Limb (tissue), 2 donors: ENCODE results near the gene USP31.
"Not testable (repeated sequence)": the region's sequence is repeated elsewhere in the genome, so short reads cannot be mapped to it uniquely, and the experiment has no call there.

Source experiments
- DNase-seq, 2 donors: peaks; one replicate each; pipeline ENCODE4 v3.0.0-alpha.2; 2016; ENCODE audit errors: extremely low spot score in 2 of 2

The USP31 gene

GRCh38 chr16:23101012-23101550 is 48.2 kb downstream of the USP31 start:
- DNase-seq, result no peak

DNA sequence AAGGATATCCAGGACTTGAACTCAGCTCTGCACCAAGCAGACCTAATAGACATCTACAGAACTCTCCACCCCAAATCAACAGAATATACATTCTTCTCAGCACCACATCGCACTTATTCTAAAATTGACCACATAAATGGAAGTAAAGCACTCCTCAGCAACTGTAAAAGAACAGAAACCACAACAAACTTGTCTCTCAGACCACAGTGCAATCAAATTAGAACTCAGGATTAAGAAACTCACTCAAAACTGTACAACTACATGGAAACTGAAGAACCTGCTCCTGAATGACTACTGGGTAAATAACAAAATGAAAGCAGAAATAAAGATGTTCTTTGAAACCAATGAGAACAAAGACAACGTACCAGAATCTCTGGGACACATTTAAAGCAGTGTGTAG is 52.8 kb downstream of the USP31 start:
- DNase-seq, result not testable (repeated sequence)

DNA sequence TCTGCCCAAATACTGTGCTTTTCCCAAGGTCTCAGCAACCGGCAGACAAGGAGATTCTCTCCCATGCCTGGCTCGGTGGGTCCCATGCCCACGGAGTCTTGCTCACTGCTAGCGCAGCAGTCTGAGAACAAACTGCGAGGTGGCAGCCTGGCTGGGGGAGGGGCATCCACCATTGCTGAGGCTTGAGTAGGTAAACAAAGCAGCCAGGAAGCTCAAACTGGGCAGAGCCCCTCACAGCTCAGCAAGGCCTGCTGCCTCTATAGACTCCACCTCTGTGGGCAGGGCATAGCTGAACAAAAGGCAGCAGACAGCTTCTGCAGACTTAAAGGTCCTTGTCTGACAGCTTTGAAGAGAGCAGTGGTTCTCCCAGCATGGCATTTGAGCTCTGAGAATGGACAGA is 55.1 kb downstream of the USP31 start:
- not testable (repeated sequence) for DNase-seq

DNA sequence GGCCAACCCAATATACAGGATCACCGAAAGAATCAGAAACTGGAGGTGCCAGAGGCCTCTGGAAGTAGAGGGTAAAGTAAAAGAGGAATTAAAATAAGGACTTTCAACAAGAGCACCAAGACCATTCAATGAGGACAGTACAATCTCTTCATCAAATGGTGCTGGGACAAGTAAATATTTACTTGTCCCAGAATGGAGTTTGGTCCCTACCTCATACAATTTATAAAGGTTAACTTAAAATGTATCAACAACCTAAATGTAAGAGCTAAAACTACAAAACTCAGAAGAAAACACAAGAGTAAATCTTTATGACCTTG is 56.5 kb downstream of the USP31 start:
- DNase-seq, result no peak

GRCh38 chr16:23092072-23092800 is 57.0 kb downstream of the USP31 start:
- DNase-seq, result no peak

DNA sequence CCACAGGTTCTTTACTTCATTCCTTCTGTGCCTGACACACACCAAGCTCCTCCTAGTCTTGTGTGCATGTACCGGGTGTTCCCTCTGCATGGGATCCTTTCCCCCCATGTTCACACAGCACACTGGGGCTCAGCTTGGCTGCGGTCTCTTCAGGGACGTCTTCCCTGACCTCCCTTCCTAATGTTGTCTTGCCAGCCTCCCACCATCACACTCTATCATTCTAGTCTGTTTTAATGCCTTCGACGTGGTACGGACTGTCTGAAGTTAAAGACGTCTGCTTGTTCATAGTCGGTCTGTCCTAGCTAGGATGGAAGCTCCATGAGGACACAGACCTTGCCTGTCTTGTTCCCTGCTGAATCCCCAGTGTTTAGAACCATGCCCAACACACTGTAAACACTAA is 60.1 kb downstream of the USP31 start:
- no peak for DNase-seq

- DNase-seq, result no peak
These were observed 61.2 kb downstream of the USP31 start for GRCh38 chr16:23088018-23088417.

GRCh38 chr16:23085949-23086348 is 63.3 kb downstream of the USP31 start:
- DNase-seq, result no peak

DNA sequence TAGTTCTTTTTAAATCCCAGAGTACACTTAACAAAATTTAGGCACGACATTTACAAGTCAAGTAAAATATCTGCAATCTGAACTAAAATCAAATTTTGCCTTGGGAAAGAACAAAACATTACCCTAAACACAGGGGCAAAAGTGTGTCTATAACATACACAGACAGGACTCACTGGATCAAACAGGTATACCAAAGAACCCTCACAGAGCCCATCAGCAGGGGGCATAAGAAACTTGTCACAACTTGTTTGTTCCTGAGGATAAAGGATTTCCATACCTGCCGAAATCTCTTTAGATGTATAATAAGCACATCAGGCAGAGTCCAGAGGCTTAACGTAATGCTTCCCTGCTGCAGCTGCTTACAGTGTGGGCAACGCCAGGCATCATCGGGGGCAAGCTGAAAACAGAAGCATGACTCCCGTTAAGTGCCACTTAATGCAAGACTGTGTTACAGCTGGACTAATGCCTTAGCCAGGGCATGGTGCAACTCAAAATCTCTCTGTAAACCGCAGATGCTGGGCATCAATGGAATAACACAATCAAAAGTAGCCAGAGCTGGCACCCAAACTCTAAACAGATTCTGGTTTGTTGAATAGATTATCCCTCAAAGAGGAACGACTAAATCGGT is 67.0 kb downstream of the USP31 start:
- DNase-seq, result no peak

GRCh38 chr16:23081675-23082119 is 67.6 kb downstream of the USP31 start:
- DNase-seq, result no peak

DNA sequence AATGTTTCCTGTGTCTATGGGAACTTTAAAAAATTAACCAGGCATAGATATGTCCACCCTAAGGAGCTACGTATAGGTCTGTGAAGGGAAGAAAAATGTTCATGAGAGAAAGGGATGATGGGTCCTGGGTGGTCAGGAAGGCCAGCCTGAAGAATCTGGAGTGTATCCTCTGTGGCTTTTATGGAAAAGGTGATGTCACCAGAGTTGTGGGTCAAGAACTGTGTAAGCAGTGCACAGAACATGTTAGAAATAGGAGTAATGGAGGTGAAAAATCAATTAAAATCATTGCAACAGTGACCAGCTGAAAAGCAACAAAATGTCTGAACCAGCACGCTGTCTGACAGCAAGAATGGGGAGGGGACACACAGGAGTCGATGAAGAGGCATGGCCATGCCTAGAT is 68.5 kb downstream of the USP31 start:
- DNase-seq, result no peak

GRCh38 chr16:23080329-23080728 is 68.9 kb downstream of the USP31 start:
- DNase-seq, result no peak

- DNase-seq, result no peak
These were observed 69.5 kb downstream of the USP31 start for GRCh38 chr16:23079675-23080301.

GRCh38 chr16:23074423-23074822 is 74.8 kb downstream of the USP31 start:
- no peak for DNase-seq

DNA sequence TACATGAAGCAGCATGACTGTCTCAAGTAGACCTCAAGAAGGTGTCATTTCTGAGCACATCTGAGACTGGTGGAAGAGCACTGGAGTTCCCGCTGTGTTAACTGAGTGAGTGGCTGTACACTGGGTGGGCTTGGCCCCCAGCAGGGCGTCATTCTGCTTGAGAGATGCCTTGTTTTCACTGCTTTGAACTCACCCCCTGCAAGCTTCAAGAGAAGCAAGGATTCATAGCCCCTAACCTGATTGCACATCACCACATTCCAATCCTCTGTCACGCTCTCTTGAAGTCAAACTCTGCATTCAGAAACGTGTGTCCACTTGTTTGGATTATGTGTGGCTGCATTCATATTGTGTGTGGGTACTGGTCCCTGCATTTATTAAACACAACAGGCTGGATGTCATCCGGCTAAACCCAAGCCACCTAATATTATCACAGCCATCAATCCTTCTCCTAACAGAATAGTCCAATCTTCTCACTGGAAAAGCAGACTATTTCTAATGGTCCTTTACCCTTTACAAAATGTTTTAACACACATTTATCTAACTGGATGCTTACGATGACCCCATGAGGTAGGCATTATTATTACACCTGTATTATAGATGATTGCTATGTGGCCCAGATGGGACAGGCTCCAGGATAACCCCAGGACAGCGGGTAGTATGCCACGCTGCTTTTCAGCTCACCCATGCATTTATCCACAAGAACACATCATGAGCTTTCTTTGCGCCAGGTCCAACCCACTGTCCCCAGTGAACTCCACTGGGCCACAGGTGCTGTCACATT is 76.3 kb downstream of the USP31 start:
- no peak for DNase-seq

DNA sequence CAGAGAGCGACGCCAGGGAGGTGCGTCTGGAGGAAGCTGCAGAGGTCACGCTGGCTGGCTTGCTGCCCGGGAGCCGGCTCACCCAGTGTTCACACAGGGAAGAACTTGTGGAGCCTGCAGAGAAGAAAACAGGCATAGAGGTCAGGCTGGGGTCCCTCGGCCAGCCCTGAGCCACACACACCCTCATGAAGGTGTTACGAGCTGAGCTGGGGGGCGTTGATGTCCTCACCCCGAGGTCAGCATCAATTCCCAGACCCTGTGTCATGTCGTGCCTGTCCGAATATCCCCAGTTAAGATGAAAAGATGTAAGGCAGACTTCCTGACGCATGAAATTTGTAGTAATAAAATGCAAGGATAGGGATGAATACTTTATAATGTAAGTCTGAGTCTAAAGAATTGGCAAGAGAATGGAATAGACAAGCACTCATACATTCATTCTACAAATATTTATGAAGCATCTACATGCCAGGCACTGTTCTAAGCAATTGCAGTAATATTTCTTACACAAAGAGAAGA is 77.1 kb downstream of the USP31 start:
- no peak for DNase-seq

DNA sequence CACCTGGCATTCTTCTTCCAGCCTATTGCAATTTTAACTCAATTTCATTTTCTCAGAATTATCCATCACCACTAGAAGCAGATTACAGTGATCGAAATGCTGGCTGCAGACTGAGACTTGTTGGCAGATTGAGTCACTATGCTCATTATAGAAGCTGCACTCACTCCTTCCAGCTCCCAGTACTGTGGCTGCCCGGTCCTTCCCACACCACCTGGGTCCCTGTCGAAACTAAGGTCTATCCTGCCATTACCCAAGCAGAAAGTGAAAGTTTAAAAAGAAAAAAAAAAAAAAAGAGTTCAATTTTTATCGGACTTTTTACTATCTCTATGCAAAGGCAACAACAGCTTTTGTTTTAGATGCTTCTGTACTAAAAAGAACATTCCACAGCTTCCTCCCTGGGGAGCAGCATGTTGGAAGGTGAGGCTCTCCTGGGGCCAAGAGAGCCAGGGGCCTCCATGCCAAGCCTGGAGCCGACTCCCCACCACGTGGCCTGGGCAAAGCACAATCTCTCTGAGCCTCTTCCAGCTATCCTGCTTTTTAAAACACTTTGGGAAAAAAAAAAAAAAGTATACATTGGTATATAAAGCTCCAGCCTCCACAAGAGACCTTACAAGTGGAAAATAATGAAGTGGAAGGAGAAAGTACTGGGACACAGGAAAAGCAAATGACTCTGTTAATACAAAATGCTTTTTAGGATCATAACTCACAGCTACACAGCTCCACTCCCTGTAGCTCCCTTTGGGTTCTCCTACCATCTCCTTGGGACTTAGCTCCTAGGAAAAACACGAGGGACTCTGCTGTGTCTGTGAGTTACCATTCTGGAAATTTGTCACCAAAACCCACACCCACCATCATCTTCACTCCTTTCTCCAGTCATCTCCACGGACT is 77.8 kb downstream of the USP31 start:
- DNase-seq, result no peak

DNA sequence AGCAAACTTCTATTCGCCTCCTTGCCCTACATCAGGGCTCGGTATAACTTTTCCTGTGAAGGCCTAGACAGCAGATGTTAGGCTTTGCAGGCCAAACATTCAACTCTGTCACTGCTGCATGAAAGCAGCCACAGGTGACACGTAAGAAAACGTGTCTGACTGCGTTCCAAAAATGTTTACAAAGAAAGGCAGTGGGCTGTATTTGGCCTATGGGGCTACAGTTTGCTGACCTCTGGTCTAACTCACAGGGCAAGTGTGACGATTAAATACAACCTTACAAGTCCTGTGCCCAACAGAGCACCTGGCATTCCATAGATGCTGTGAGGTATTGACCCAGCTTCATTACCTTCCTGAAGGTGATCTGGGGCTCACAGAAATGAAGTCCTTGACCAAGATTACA is 79.4 kb downstream of the USP31 start:
- no peak for DNase-seq

- no peak for DNase-seq
These were observed 81.0 kb downstream of the USP31 start for GRCh38 chr16:23068079-23068736.

DNA sequence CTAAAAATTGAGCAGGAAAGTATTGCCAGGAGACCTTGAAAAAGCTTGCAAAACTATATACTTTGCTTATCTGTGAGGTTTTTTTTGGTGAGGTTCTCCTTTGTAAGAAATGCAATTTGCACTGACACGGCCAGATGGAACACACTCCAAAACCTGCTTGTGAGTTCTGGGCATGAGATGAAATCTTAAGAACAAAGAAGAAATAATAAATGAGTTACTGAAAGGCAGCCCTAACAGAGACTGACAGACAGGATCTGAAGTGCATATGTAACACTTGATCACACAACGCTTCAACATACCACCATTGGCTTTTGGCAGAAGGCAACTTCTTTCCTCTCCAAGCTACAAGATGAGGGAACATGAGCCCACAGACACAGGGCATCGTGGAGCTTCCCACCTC is 82.6 kb downstream of the USP31 start:
- DNase-seq, result no peak
